IgD-negative memory B cell (primary cell): ENCODE data around the gene HIVEP1. TPM values are rescaled to one million over a fixed set of nuclear protein-coding genes. Genes with fewer than 3 reads are reported as not detected.

Experiments
- H3K27ac Mint-ChIP-seq, 3 donors: one replicate each; pipeline ENCODE4 v1.8.0; 2020 to 2022; ENCODE audit warnings: mild to moderate bottlenecking in 3 of 3, mixed read lengths in 3 of 3, moderate library complexity in 1 of 3
- H3K27me3 Mint-ChIP-seq: one replicate; pipeline ENCODE4 v1.8.0; 2021; ENCODE audit warnings: mixed read lengths
- H3K36me3 Mint-ChIP-seq: one replicate; pipeline ENCODE4 v1.8.0; 2020; ENCODE audit warnings: mild to moderate bottlenecking, mixed read lengths
- H3K4me1 Mint-ChIP-seq, 3 donors: one replicate each; pipeline ENCODE4 v1.8.0; 2020 to 2022; ENCODE audit warnings: mixed read lengths in 3 of 3, mild to moderate bottlenecking in 1 of 3
- H3K4me3 Mint-ChIP-seq, 4 donors: one replicate each; pipeline ENCODE4 v1.8.0; 2020 to 2022; ENCODE audit warnings: mild to moderate bottlenecking in 4 of 4, mixed read lengths in 4 of 4, moderate library complexity in 3 of 4
- H3K9me3 Mint-ChIP-seq, 3 donors: one replicate each; pipeline ENCODE4 v1.8.0; 2020 to 2021; ENCODE audit warnings: mixed read lengths in 3 of 3, mild to moderate bottlenecking in 1 of 3
- polyA plus RNA-seq: library from polyadenylated mRNA; unstranded; fragments of 300-500 nt; fragmentation: Illumina TruSeq; gene quantifications from one replicate; pipeline ENCODE4 v1.2.3, GENCODE V29; 2021

The HIVEP1 gene
- polyA plus RNA-seq, 1 donor from 2014 or later = 14.7 TPM

- H3K27me3 Mint-ChIP-seq = no peaks in the 10 kb centered on the region
- H3K4me3 Mint-ChIP-seq = no peak overlapping the region
- no peaks in the 10 kb centered on the region for H3K4me1 Mint-ChIP-seq
- no peak overlapping the region for H3K27ac Mint-ChIP-seq
- H3K36me3 Mint-ChIP-seq = peaks cover 2% of the 10 kb centered on the region
- no peaks in the 10 kb centered on the region for H3K9me3 Mint-ChIP-seq
These were observed 170.6 kb downstream of the HIVEP1 start for GRCh38 chr6:12182676-12183075.

GRCh38 chr6:12185081-12185673 is 173.1 kb downstream of the HIVEP1 start:
- Mint-ChIP-seq H3K4me1 (no peaks in the 10 kb centered on the region), H3K9me3 (no peaks in the 10 kb centered on the region), H3K27me3 (no peaks in the 10 kb centered on the region), H3K36me3 (peaks cover 2% of the 10 kb centered on the region), H3K27ac (no peak overlapping the region), H3K4me3 (no peak overlapping the region)

GRCh38 chr6:12186528-12186927 is 174.4 kb downstream of the HIVEP1 start:
- H3K27me3 Mint-ChIP-seq = no peaks in the 10 kb centered on the region
- H3K27ac Mint-ChIP-seq = no peak overlapping the region
- no peak overlapping the region for H3K4me3 Mint-ChIP-seq
- H3K36me3 Mint-ChIP-seq = peaks cover 1% of the 10 kb centered on the region
- no peaks in the 10 kb centered on the region for H3K4me1 Mint-ChIP-seq
- H3K9me3 Mint-ChIP-seq = no peaks in the 10 kb centered on the region

- no peaks in the 10 kb centered on the region for H3K4me1 Mint-ChIP-seq
- no peaks in the 10 kb centered on the region for H3K27me3 Mint-ChIP-seq
- H3K9me3 Mint-ChIP-seq = peaks cover 0 to 5% (median 2%) of the 10 kb centered on the region in 3 donors
- no peaks in the 10 kb centered on the region for H3K36me3 Mint-ChIP-seq
- H3K4me3 Mint-ChIP-seq = no peak overlapping the region
- no peak overlapping the region for H3K27ac Mint-ChIP-seq
These were observed 177.0 kb downstream of the HIVEP1 start for GRCh38 chr6:12189150-12189549.

- Mint-ChIP-seq H3K4me1 (no peaks in the 10 kb centered on the region), H3K36me3 (no peaks in the 10 kb centered on the region), H3K4me3 (no peak overlapping the region), H3K9me3 (peaks cover 0 to 5% (median 2%) of the 10 kb centered on the region in 3 donors), H3K27ac (no peak overlapping the region), H3K27me3 (no peaks in the 10 kb centered on the region)
These were observed 177.5 kb downstream of the HIVEP1 start for GRCh38 chr6:12189661-12190060.

- no peaks in the 10 kb centered on the region for H3K27me3 Mint-ChIP-seq
- H3K36me3 Mint-ChIP-seq = no peaks in the 10 kb centered on the region
- no peaks in the 10 kb centered on the region for H3K4me1 Mint-ChIP-seq
- H3K27ac Mint-ChIP-seq = no peak overlapping the region
- peak overlapping the region in 1 of 4 donors; percentile 65 for H3K4me3 Mint-ChIP-seq
- H3K9me3 Mint-ChIP-seq = peaks cover 0 to 5% (median 2%) of the 10 kb centered on the region in 3 donors
These were observed 178.1 kb downstream of the HIVEP1 start for GRCh38 chr6:12190252-12190651.

GRCh38 chr6:12196326-12196936 is 184.3 kb downstream of the HIVEP1 start:
- peaks cover 0 to 2% (median 0%) of the 10 kb centered on the region in 3 donors for H3K4me1 Mint-ChIP-seq
- no peaks in the 10 kb centered on the region for H3K27me3 Mint-ChIP-seq
- no peak overlapping the region for H3K4me3 Mint-ChIP-seq
- peaks cover 0 to 5% (median 3%) of the 10 kb centered on the region in 3 donors for H3K9me3 Mint-ChIP-seq
- H3K27ac Mint-ChIP-seq = no peak overlapping the region
- H3K36me3 Mint-ChIP-seq = no peaks in the 10 kb centered on the region

GRCh38 chr6:12198851-12199250 is 186.7 kb downstream of the HIVEP1 start:
- peaks cover 1% of the 10 kb centered on the region for H3K27me3 Mint-ChIP-seq
- H3K36me3 Mint-ChIP-seq = peaks cover 2% of the 10 kb centered on the region
- H3K4me1 Mint-ChIP-seq = peaks cover 0 to 2% (median 2%) of the 10 kb centered on the region in 3 donors
- peaks cover 0 to 1% (median 0%) of the 10 kb centered on the region in 3 donors for H3K9me3 Mint-ChIP-seq
- no peak overlapping the region for H3K27ac Mint-ChIP-seq
- H3K4me3 Mint-ChIP-seq = no peak overlapping the region

- Mint-ChIP-seq H3K27ac (no peak overlapping the region), H3K36me3 (peaks cover 2% of the 10 kb centered on the region), H3K9me3 (peaks cover 0 to 1% (median 0%) of the 10 kb centered on the region in 3 donors), H3K4me3 (no peak overlapping the region), H3K27me3 (peaks cover 7% of the 10 kb centered on the region), H3K4me1 (peaks cover 0 to 7% (median 2%) of the 10 kb centered on the region in 3 donors)
These were observed 188.0 kb downstream of the HIVEP1 start for GRCh38 chr6:12200015-12200564.

GRCh38 chr6:12200761-12201160 is 188.6 kb downstream of the HIVEP1 start:
- Mint-ChIP-seq H3K27me3 (peaks cover 8% of the 10 kb centered on the region), H3K27ac (no peak overlapping the region), H3K4me1 (peaks cover 0 to 7% (median 2%) of the 10 kb centered on the region in 3 donors), H3K9me3 (peaks cover 0 to 1% (median 0%) of the 10 kb centered on the region in 3 donors), H3K36me3 (peaks cover 2% of the 10 kb centered on the region), H3K4me3 (no peak overlapping the region)

GRCh38 chr6:12203001-12203400 is 190.9 kb downstream of the HIVEP1 start:
- Mint-ChIP-seq H3K9me3 (peaks cover 0 to 1% (median 0%) of the 10 kb centered on the region in 3 donors), H3K27ac (no peak overlapping the region), H3K27me3 (peaks cover 8% of the 10 kb centered on the region), H3K36me3 (peaks cover 2% of the 10 kb centered on the region), H3K4me1 (peaks cover 0 to 7% (median 2%) of the 10 kb centered on the region in 3 donors), H3K4me3 (no peak overlapping the region)

GRCh38 chr6:12208190-12208589 is 196.1 kb downstream of the HIVEP1 start:
- H3K4me3 Mint-ChIP-seq = no peak overlapping the region
- peaks cover 2% of the 10 kb centered on the region for H3K36me3 Mint-ChIP-seq
- H3K27ac Mint-ChIP-seq = no peak overlapping the region
- peaks cover 0 to 9% (median 1%) of the 10 kb centered on the region in 3 donors for H3K4me1 Mint-ChIP-seq
- H3K27me3 Mint-ChIP-seq = peaks cover 7% of the 10 kb centered on the region
- H3K9me3 Mint-ChIP-seq = peaks cover 0 to 2% (median 0%) of the 10 kb centered on the region in 3 donors

- Mint-ChIP-seq H3K36me3 (peaks cover 2% of the 10 kb centered on the region), H3K4me3 (no peak overlapping the region), H3K9me3 (peaks cover 0 to 2% (median 0%) of the 10 kb centered on the region in 3 donors), H3K27me3 (peaks cover 7% of the 10 kb centered on the region), H3K27ac (no peak overlapping the region), H3K4me1 (peaks cover 0 to 7% (median 1%) of the 10 kb centered on the region in 3 donors)
These were observed 196.6 kb downstream of the HIVEP1 start for GRCh38 chr6:12208673-12209072.
